ENCODE results near the gene IFI27L2.

The IFI27L2 gene

GRCh38 chr14:94173471-94173884 is 44.1 kb upstream of the IFI27L2 start:
- TF ChIP-seq ZFX (IDR thresholded peaks at IDR 0.05; ENCODE audit: borderline replicate concordance) (no peak), CTCF (IDR thresholded peaks at IDR 0.05) (no peak)

GRCh38 chr14:94172545-94172944 is 43.1 kb upstream of the IFI27L2 start:
- TF ChIP-seq ZFX (IDR thresholded peaks at IDR 0.05; ENCODE audit: borderline replicate concordance) (no peak), CTCF (IDR thresholded peaks at IDR 0.05) (no peak)
- H3K27ac ChIP-seq: no peak overlapping the region

More at GRCh38 chr14:94173471-94173884, 44.1 kb upstream of the IFI27L2 start:
- H3K27ac ChIP-seq: no peak overlapping the region

- no peak overlapping the region for H3K27ac ChIP-seq
- TF ChIP-seq ZFX (IDR thresholded peaks at IDR 0.05; ENCODE audit: borderline replicate concordance): no peak
- no peak for TF ChIP-seq CTCF (IDR thresholded peaks at IDR 0.05)
These were observed 41.8 kb upstream of the IFI27L2 start for GRCh38 chr14:94171208-94171607.

GRCh38 chr14:94170136-94170535 is 40.7 kb upstream of the IFI27L2 start:
- no peak overlapping the region for H3K27ac ChIP-seq
- TF ChIP-seq CTCF (IDR thresholded peaks at IDR 0.05) (no peak), ZFX (IDR thresholded peaks at IDR 0.05; ENCODE audit: borderline replicate concordance) (no peak)

GRCh38 chr14:94165744-94166143 is 36.3 kb upstream of the IFI27L2 start:
- TF ChIP-seq CTCF (IDR thresholded peaks at IDR 0.05) (no peak), ZFX (IDR thresholded peaks at IDR 0.05; ENCODE audit: borderline replicate concordance) (no peak)
- no peak overlapping the region for H3K27ac ChIP-seq

GRCh38 chr14:94164685-94165431 is 35.5 kb upstream of the IFI27L2 start:
- H3K27ac ChIP-seq: no peak overlapping the region
- TF ChIP-seq CTCF (IDR thresholded peaks at IDR 0.05) (no peak), ZFX (IDR thresholded peaks at IDR 0.05; ENCODE audit: borderline replicate concordance) (no peak)

GRCh38 chr14:94163796-94164195 is 34.4 kb upstream of the IFI27L2 start:
- TF ChIP-seq ZFX (IDR thresholded peaks at IDR 0.05; ENCODE audit: borderline replicate concordance) (no peak), CTCF (IDR thresholded peaks at IDR 0.05) (no peak)
- no peak overlapping the region for H3K27ac ChIP-seq

Data from 22Rv1 (cell line).